Measurements from ENCODE around the gene OPTN.

The OPTN gene

DNA sequence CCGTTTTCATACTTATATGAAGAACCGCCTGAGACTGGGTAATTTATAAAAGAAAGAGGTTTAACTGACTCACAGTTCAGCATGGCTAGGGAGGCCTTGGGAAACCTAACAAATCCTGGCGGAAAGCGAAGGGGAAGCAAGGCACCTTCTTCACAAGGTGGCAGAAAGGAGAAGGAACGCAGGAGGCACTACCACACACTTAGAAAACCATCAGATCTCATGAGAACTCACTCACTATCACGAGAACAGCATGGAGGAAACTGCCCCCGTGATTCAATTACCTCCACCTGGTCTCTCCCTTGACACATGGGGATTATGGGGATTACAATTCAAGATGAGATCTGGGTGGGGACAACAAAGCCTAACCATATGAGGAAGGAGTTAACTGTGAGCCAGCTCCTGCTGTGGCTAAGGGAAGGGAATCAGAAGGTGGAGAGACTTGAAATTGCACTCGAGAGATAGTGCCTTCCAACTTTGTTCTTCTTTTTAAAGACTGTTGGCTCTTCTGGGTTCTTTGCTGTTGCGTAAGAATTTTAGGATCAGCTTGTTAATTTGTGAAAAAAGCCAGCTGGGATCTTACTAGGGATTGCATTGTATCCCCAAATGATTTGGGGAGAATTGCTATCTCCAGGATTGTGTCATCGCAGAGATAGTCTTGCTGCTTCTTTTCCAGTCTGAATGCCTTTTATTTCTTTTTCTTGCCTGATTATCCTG is 21.0 kb downstream of the OPTN start:
- TF ChIP-seq, protein P1, sequence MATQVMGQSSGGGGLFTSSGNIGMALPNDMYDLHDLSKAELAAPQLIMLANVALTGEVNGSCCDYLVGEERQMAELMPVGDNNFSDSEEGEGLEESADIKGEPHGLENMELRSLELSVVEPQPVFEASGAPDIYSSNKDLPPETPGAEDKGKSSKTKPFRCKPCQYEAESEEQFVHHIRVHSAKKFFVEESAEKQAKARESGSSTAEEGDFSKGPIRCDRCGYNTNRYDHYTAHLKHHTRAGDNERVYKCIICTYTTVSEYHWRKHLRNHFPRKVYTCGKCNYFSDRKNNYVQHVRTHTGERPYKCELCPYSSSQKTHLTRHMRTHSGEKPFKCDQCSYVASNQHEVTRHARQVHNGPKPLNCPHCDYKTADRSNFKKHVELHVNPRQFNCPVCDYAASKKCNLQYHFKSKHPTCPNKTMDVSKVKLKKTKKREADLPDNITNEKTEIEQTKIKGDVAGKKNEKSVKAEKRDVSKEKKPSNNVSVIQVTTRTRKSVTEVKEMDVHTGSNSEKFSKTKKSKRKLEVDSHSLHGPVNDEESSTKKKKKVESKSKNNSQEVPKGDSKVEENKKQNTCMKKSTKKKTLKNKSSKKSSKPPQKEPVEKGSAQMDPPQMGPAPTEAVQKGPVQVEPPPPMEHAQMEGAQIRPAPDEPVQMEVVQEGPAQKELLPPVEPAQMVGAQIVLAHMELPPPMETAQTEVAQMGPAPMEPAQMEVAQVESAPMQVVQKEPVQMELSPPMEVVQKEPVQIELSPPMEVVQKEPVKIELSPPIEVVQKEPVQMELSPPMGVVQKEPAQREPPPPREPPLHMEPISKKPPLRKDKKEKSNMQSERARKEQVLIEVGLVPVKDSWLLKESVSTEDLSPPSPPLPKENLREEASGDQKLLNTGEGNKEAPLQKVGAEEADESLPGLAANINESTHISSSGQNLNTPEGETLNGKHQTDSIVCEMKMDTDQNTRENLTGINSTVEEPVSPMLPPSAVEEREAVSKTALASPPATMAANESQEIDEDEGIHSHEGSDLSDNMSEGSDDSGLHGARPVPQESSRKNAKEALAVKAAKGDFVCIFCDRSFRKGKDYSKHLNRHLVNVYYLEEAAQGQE (IDR thresholded peaks at IDR 0.05; ENCODE audit: insufficient read depth in 1 of 2, low read depth in 2 of 2, low read length in 2 of 2): no peak
- TF ChIP-seq SIN3A (IDR thresholded peaks at IDR 0.05; ENCODE audit: borderline replicate concordance, insufficient read depth, low read length): no peak
- no peak for TF ChIP-seq TAF1 (IDR thresholded peaks at IDR 0.05; ENCODE audit: borderline replicate concordance, insufficient read depth, low read length)
- no peak for TF ChIP-seq FOXP2 (optimal IDR thresholded peaks at IDR 0.05; ENCODE audit: borderline replicate concordance, extremely low read depth, extremely low read length, insufficient read depth)
- no peak for TF ChIP-seq POLR2AphosphoS5 (IDR thresholded peaks at IDR 0.05; ENCODE audit: low read depth, low read length)

DNA sequence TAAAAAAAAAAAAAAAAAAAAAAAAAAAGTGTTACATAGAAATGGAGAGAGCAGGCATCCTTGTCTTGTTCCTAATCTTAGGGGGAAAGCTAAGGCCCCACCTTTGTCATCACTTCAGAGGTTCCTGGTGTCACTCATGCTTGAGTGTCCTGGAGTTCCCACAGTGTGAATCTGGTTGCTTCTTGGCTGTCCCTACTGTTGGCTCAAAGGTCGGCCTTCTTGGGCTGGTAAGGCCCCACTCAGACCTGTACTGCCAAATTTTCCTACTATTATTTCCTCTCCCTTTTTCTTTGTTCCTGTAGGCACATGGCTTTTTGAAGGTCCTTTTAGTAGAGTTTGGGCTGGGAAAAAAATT is 21.5 kb downstream of the OPTN start:
- TF ChIP-seq TAF1 (IDR thresholded peaks at IDR 0.05; ENCODE audit: borderline replicate concordance, insufficient read depth, low read length): no peak

DNA sequence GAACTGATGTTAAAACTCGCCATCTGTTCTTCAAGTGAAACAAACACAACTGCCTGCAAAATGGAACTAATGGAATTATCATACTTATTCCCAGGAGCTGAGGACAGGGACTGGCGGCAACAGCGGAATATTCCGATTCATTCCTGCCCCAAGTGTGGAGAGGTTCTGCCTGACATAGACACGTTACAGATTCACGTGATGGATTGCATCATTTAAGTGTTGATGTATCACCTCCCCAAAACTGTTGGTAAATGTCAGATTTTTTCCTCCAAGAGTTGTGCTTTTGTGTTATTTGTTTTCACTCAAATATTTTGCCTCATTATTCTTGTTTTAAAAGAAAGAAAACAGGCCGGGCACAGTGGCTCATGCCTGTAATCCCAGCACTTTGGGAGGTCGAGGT is 36.7 kb downstream of the OPTN start:
- TF ChIP-seq POLR2AphosphoS5 (IDR thresholded peaks at IDR 0.05; ENCODE audit: low read depth, low read length) (no peak), TAF1 (IDR thresholded peaks at IDR 0.05; ENCODE audit: borderline replicate concordance, insufficient read depth, low read length) (no peak), SIN3A (IDR thresholded peaks at IDR 0.05; ENCODE audit: borderline replicate concordance, insufficient read depth, low read length) (no peak), FOXP2 (optimal IDR thresholded peaks at IDR 0.05; ENCODE audit: borderline replicate concordance, extremely low read depth, extremely low read length, insufficient read depth) (no peak)
- TF ChIP-seq, protein P1 (IDR thresholded peaks at IDR 0.05; ENCODE audit: insufficient read depth in 1 of 2, low read depth in 2 of 2, low read length in 2 of 2): no peak

DNA sequence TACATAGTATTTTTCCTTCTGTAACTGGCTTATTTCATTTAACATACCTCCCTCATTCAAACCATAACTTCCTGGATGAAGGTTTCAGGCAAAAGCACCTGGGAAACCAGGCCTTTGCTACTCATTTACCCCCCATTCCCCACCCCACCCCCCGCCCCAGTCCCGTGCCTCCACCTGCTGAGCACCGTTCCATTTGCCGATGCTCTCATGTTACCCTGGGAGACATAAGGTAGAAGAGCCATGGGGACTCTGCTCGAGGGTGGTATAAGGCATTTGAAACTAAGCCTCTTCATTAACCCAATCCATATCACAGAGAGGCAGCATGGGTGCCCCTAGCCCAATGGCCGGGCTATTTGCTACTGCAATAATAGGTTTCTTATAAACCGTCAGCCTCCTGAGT is 39.2 kb downstream of the OPTN start:
- no peak for TF ChIP-seq SIN3A (IDR thresholded peaks at IDR 0.05; ENCODE audit: borderline replicate concordance, insufficient read depth, low read length)
- no peak for TF ChIP-seq TAF1 (IDR thresholded peaks at IDR 0.05; ENCODE audit: borderline replicate concordance, insufficient read depth, low read length)
- no peak for TF ChIP-seq FOXP2 (optimal IDR thresholded peaks at IDR 0.05; ENCODE audit: borderline replicate concordance, extremely low read depth, extremely low read length, insufficient read depth)
- TF ChIP-seq, protein P1 (IDR thresholded peaks at IDR 0.05; ENCODE audit: insufficient read depth in 1 of 2, low read depth in 2 of 2, low read length in 2 of 2): no peak
- no peak for TF ChIP-seq POLR2AphosphoS5 (IDR thresholded peaks at IDR 0.05; ENCODE audit: low read depth, low read length)

DNA sequence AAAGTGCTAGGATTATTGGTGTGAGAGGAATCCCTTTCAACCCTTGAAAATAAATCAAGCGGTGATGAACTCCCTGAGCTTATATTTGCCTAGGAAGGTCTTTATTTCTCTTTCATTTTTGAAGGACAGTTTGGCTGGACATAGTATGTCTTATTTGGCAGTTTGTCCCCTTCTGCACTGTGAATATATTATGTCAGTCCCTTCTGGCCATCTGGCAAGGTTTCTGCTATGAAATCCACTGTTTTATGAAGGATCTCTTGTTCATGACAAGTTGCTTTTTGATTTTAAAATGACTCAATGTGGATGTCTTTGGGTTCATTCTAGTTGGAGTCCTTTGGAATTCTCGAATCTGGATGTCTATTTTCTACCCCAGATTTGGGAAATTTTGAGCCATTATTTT is 39.7 kb downstream of the OPTN start:
- TF ChIP-seq SIN3A (IDR thresholded peaks at IDR 0.05; ENCODE audit: borderline replicate concordance, insufficient read depth, low read length) (no peak), POLR2AphosphoS5 (IDR thresholded peaks at IDR 0.05; ENCODE audit: low read depth, low read length) (no peak), FOXP2 (optimal IDR thresholded peaks at IDR 0.05; ENCODE audit: borderline replicate concordance, extremely low read depth, extremely low read length, insufficient read depth) (no peak), TAF1 (IDR thresholded peaks at IDR 0.05; ENCODE audit: borderline replicate concordance, insufficient read depth, low read length) (no peak)
- TF ChIP-seq, protein P1 (IDR thresholded peaks at IDR 0.05; ENCODE audit: insufficient read depth in 1 of 2, low read depth in 2 of 2, low read length in 2 of 2): no peak
